Memory B cell (primary cell): ENCODE measurements around the gene TAPBPL.
"Not testable (repeated sequence)": the region's sequence is repeated elsewhere in the genome, so short reads cannot be mapped to it uniquely, and the experiment has no call there.

ENCODE experiments used
- ATAC-seq: fragments of 150-1000 bp; cut with Tn5 transposase; 2 replicates; pipeline ENCODE4 v1.10.0; 2021; ENCODE audit warnings: low read depth, mild to moderate bottlenecking, moderate library complexity
- DNase-seq, 2 donors: peaks; one replicate each; pipeline ENCODE4 v3.0.0; 2022; ENCODE audit warnings: low spot score in 2 of 2
- H3K27ac Mint-ChIP-seq: one replicate; pipeline ENCODE4 v1.8.0; 2022; ENCODE audit warnings: mild to moderate bottlenecking, moderate library complexity, mixed read lengths
- H3K27me3 Mint-ChIP-seq: one replicate; pipeline ENCODE4 v1.8.0; 2022; ENCODE audit warnings: mixed read lengths
- H3K36me3 Mint-ChIP-seq: one replicate; pipeline ENCODE4 v1.8.0; 2022; ENCODE audit warnings: mild to moderate bottlenecking, mixed read lengths
- H3K4me1 Mint-ChIP-seq: one replicate; pipeline ENCODE4 v1.8.0; 2022; ENCODE audit warnings: mixed read lengths
- H3K4me3 Mint-ChIP-seq: one replicate; pipeline ENCODE4 v1.8.0; 2022; ENCODE audit warnings: mild to moderate bottlenecking, moderate library complexity, mixed read lengths
- H3K9me3 Mint-ChIP-seq: one replicate; pipeline ENCODE4 v1.8.0; 2022; ENCODE audit warnings: mixed read lengths

The TAPBPL gene

DNA sequence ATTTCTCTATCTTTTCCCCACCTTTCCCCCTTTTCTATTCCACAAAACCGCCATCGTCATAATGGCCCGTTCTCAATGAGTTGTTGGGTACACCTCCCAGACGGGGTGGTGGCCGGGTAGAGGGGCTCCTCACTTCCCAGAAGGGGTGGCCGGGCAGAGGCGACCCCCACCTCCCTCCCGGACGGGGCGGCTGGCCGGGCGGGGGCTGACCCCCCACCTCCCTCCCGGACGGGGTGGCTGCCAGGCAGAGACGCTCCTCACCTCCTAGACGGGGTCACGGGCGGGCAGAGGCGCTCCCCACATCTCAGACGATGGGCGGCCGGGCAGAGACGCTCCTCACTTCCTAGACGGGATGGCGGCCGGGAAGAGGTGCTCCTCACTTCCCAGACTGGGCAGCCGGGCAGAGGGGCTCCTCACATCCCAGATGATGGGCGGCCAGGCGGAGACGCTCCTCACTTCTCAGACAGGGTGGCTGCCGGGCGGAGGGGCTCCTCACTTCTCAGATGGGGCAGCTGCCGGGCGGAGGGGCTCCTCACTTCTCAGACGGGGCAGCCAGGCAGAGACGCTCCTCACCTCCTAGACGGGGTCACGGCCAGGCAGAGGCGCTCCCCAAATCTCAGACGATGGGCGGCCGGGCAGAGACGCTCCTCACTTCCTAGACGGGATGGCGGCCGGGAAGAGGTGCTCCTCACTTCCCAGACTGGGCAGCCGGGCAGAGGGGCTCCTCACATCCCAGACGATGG is 23.6 kb downstream of the TAPBPL start:
- ATAC-seq, H3K9me3 Mint-ChIP-seq, H3K27me3 Mint-ChIP-seq, H3K4me1 Mint-ChIP-seq, DNase-seq, H3K27ac Mint-ChIP-seq, H3K4me3 Mint-ChIP-seq, H3K36me3 Mint-ChIP-seq: not testable (repeated sequence)

DNA sequence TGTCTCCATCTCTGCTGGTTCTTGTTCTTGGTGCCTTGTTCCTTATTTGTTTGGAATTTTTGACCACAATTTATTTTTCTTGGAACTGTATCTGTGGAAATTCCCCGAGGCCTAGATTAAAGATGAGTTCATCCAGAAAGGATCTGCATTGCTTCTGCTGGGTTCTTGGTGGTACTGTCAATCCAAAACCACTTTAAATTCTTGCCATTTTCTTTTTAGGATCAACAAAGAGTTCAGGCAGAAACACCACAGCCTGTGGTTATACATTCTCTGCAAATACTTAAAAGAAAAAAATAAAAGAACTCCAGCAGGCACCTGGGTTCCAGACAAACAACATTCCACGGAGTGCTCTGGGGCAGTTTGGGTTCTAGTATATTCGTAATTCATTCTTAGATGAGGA is 24.6 kb downstream of the TAPBPL start:
- Mint-ChIP-seq H3K36me3 (no peaks in the 10 kb centered on the region), H3K4me3 (no peak overlapping the region), H3K27me3 (no peaks in the 10 kb centered on the region), H3K27ac (no peak overlapping the region), H3K9me3 (no peaks in the 10 kb centered on the region), H3K4me1 (no peaks in the 10 kb centered on the region)
- DNase-seq = no peak
- no peak for ATAC-seq

DNA sequence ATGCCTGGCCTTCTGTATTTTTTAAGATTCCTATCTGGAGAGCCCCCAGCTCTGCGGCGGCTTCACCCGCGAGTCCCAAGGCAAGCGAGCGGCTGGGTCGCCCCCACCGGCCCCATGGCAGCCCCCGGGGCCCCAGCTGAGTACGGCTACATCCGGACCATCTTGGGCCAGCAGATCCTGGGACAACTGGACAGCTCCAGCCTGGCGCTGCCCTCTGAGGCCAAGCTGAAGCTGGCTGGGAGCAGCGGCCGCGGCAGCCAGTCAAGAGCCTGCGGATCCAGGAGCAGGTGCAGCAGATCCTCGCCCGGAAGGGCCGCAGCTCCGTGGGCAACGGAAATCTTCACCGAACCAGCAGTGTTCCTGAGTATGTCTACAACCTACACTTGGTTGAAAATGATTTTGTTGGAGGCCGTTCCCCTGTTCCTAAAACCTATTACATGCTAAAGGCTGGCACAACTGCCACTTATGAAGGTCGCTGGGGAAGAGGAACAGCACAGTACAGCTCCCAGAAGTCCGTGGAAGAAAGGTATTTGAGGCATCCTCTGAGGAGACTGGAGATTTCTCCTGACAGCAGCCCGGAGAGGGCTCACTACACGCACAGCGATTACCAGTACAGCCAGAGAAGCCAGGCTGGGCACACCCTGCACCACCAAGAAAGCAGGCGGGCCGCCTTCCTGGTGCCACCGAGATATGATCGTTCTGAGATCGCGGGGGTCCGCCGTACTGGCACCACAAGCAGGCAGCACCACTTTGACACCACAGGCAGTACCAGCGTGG is 25.9 kb downstream of the TAPBPL start:
- not testable (repeated sequence) for H3K9me3 Mint-ChIP-seq, H3K4me3 Mint-ChIP-seq, H3K4me1 Mint-ChIP-seq, H3K27me3 Mint-ChIP-seq, H3K27ac Mint-ChIP-seq, ATAC-seq, H3K36me3 Mint-ChIP-seq, DNase-seq

DNA sequence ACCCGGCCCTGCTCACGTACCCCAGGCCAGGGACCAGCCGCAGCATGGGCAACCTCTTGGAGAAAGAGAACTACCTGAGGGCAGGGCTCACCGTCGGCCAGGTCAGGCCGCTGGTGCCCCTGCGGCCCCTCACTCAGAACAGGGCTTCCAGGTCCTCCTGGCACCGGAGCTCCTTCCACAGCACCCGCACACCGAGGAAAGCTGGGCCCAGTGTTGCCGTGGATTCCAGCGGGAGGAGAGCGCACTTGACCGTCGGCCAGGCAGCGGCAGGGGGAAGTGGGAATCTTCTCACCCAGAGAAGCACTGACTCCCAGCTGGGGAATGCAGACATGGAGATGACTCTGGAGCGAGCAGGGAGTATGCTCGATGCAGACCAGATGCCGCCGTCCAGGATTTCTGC is 26.6 kb downstream of the TAPBPL start:
- no peaks in the 10 kb centered on the region for H3K4me1 Mint-ChIP-seq
- H3K9me3 Mint-ChIP-seq = no peaks in the 10 kb centered on the region
- DNase-seq = no peak
- H3K36me3 Mint-ChIP-seq = no peaks in the 10 kb centered on the region
- ATAC-seq = no peak
- no peak overlapping the region for H3K27ac Mint-ChIP-seq
- no peaks in the 10 kb centered on the region for H3K27me3 Mint-ChIP-seq
- H3K4me3 Mint-ChIP-seq = no peak overlapping the region

DNA sequence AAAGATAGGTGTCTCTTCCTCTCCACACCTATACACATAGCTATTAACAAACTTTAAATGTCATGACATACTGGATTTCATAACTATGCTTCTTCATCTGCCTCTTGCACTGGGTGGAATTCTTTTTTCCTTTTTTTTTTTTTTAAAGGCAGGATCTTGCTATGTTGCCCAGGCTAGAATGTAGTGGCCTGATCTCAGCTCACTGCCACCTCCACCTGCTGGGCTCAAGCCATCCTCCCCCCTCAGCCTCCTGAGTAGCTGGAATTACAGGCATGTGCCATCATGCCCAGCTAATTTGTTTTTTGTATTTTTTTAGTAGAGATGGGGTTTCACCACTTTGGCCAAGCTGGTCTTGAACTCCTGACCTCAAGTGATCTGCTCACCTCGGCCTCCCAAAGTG is 36.4 kb downstream of the TAPBPL start:
- DNase-seq = no peak
- ATAC-seq = no peak
- no peak overlapping the region for H3K4me3 Mint-ChIP-seq
- H3K9me3 Mint-ChIP-seq = no peaks in the 10 kb centered on the region
- H3K27ac Mint-ChIP-seq = no peak overlapping the region
- peaks cover 9% of the 10 kb centered on the region for H3K36me3 Mint-ChIP-seq
- H3K27me3 Mint-ChIP-seq = no peaks in the 10 kb centered on the region
- no peaks in the 10 kb centered on the region for H3K4me1 Mint-ChIP-seq

DNA sequence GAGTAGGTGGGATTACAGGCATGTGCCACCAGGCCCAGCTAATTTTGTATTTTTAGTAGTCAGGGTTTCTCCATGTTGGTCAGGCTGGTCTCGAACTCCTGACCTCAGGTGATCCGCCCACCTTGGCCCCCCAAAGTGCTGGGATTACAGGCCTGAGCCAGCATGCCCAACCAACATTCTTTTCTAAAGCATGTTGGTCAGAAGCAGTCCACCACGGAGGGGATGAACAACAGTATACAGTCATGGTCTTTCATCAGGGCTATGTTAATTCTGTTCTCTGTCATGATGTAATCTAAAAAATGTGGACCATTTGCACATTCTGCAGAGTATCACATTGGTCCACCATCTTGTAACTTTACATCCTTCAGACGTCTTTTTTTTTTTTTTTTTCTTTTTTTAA is 37.6 kb downstream of the TAPBPL start:
- H3K27me3 Mint-ChIP-seq = no peaks in the 10 kb centered on the region
- peaks cover 9% of the 10 kb centered on the region for H3K36me3 Mint-ChIP-seq
- H3K4me1 Mint-ChIP-seq = peaks cover 3% of the 10 kb centered on the region
- no peak overlapping the region for H3K27ac Mint-ChIP-seq
- no peaks in the 10 kb centered on the region for H3K9me3 Mint-ChIP-seq
- no peak for ATAC-seq
- H3K4me3 Mint-ChIP-seq = no peak overlapping the region
- DNase-seq = no peak

DNA sequence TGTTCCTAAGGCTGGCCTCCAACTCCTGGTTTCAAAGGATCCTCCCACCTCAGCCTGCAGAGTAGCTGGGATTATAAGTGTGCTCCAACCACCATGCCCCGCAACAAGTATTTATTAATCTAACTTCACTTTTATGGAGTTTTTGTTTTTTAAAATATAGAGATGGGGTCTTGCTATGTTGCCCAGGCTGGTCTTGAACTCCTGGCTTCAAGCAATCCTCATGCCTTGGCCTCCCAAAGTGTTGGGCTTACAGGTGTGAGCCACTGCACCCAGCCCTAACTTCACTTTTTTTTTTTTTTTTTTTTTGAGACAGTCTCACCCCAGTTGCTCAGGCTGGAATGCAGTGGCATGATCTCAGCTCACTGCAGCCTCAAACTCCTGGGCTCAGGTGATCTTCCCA is 38.8 kb downstream of the TAPBPL start:
- H3K27me3 Mint-ChIP-seq, H3K36me3 Mint-ChIP-seq, DNase-seq, ATAC-seq, H3K4me3 Mint-ChIP-seq, H3K9me3 Mint-ChIP-seq, H3K27ac Mint-ChIP-seq: not testable (repeated sequence)
- H3K4me1 Mint-ChIP-seq = peaks cover 12% of the 10 kb centered on the region

DNA sequence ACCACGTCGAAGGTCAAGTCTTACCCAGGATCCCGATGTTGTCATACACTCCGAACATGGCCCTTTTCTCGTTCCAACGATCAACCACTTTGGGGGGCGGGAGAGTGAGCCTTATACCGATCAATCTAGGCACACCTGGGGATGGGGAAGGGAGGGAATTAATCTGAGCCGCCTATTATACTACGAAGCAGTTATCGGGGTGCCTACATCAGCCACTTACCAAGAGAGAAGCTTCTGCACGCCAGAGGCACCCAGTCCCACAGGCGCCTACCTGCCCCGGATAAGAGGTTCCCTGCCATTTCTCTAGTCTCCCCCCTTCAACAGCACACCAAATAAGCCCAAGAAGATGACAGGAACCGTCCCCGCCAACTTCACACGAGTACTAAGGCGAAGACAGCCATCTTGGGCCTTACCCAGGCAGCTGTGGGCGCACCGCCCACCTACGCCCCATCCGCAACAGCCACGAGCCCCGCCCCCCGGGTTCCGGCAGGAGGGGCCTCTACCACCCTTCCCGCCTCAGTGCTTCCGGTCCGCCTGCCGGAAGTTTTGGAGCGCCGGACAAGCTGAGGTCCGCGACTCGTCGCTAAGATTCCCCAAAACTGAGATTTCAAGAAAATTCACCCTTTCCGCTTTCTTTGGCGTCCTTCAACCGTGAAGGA is 41.1 kb downstream of the TAPBPL start, which contains the start of gene MRPL51:
Gene MRPL51, minus strand, starts transcription at position 425 of the 659 bp plus-strand sequence. Its CDS starts 126 bp downstream, at position 299.
- peaks cover 14% of the 10 kb centered on the region for H3K4me1 Mint-ChIP-seq
- ATAC-seq = peak; percentile 79
- peak within 1 kb of the TSS; percentile 97 for H3K4me3 Mint-ChIP-seq
- peak; percentile 82 to 96 for DNase-seq
- no peaks in the 10 kb centered on the region for H3K9me3 Mint-ChIP-seq
- H3K27me3 Mint-ChIP-seq = no peaks in the 10 kb centered on the region
- H3K27ac Mint-ChIP-seq = peak within 1 kb of the TSS; percentile 98
- H3K36me3 Mint-ChIP-seq = peaks cover 11% of the 10 kb centered on the region

DNA sequence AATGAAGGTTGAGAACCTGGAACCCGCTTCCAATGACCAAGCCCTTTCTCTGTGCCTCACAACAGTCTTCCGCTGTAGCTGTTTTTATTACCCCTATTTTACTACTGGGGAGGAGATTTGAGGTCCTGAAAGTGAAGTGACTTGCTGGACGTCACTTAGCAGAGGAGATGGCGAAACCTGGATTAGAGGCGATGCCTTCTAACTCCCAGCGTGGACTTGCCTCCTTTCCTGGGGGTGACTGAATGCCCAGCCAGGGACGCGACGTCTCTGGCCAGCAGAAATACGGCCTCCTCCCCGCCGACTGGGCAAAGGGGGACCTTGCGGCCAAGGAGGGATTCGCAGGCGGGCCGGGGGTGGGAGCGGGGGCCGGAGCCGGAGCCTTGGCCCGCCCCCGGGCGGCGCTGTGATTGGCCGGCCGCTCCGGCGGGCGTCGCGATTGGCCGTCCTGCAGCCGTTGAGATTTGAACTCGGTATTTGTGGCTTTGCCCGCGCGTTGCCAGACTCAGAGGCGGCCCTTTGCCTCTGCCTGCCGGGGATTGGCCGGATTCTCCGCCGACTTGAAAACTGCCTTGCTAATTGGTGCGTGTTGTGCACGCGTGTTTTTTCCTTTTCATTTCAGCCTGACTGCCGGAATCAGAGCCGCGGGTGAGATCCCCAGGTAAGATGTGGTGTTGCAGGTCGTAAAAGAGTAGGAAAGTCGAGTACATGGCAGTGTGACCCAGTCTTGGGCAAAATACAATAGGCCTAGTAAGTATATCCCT is 41.8 kb downstream of the TAPBPL start, which contains the start of gene NCAPD2:
Gene NCAPD2, plus strand, starts transcription at position 606 of the 761 bp plus-strand sequence. CDS start 997 bp downstream, outside the sequence.
- DNase-seq = peak; percentile 76 to 91
- H3K27ac Mint-ChIP-seq = peak within 1 kb of the TSS; percentile 98
- peak; percentile 82 for ATAC-seq
- no peaks in the 10 kb centered on the region for H3K9me3 Mint-ChIP-seq
- H3K4me1 Mint-ChIP-seq = peaks cover 14% of the 10 kb centered on the region
- H3K27me3 Mint-ChIP-seq = no peaks in the 10 kb centered on the region
- H3K36me3 Mint-ChIP-seq = peaks cover 11% of the 10 kb centered on the region
- peak within 1 kb of the TSS; percentile 97 for H3K4me3 Mint-ChIP-seq

DNA sequence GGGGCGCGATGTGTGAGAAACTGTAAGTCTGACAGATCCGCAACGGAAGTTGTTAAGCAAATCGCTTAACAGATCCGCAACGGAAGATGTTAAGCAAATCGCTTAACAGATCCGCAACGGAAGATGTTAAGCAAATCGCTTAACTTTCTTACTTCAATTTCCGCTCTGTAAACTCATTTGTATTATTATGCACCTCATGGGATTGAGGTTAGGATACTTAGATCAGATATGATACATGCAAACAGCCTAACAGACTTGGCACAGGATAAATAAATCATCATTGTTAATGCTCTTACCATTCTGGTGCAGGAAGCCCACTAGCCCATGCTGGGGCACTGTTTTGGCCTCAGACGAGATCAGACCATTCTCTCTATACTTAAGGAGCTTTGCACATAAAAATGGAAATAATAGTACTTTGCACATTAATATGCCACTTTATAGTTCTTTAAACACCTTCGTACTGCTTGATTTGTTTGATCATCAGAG is 42.5 kb downstream of the TAPBPL start:
- Mint-ChIP-seq H3K27me3 (no peaks in the 10 kb centered on the region), H3K36me3 (peaks cover 13% of the 10 kb centered on the region)

DNA sequence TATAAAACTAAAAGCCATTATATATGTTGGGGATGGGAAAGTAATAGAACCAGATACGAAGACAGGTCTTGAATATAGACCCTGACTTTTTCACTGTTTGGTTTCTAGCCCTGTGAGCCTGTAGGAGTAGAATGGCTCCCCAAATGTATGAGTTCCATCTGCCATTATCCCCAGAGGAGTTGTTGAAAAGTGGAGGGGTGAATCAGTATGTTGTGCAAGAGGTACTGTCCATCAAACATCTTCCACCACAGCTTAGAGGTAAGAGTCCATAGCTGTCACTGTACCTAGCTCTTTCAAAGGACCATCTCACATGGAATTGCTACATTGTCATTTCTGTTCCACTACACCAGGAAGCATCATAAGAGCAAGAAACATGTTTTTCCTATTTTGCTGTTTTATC is 43.1 kb downstream of the TAPBPL start:
- DNase-seq = no peak
- Mint-ChIP-seq H3K9me3 (no peaks in the 10 kb centered on the region), H3K4me1 (peaks cover 14% of the 10 kb centered on the region), H3K4me3 (peak overlapping the region; percentile 97), H3K27me3 (no peaks in the 10 kb centered on the region), H3K27ac (no peak overlapping the region), H3K36me3 (peaks cover 13% of the 10 kb centered on the region)
- ATAC-seq = no peak

More for the DNA sequence above, 42.5 kb downstream of the TAPBPL start:
- H3K27ac Mint-ChIP-seq = peak overlapping the region; percentile 98
- ATAC-seq (no peak), DNase-seq (no peak)
- peak overlapping the region; percentile 97 for H3K4me3 Mint-ChIP-seq
- H3K4me1 Mint-ChIP-seq = peaks cover 14% of the 10 kb centered on the region
- H3K9me3 Mint-ChIP-seq = no peaks in the 10 kb centered on the region

DNA sequence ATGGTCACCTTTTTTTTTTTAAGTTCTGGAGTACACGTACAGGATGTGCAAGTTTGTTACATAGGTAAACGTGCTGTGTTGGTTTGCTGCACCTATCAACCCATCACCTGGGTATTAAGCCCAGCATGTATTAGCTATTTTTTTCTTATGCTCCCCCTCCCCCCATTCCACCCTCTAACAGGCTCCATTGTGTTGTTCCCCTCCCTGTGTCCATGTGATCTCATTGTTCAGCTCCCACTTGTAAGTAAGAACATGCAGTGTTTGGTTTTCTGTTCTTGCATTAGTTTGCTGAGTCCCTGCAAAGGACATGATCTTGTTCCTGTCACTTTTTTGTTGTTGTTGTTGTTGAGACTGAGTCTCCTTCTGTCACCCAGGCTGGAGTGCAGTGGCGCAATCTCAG is 45.4 kb downstream of the TAPBPL start:
- H3K27me3 Mint-ChIP-seq, H3K9me3 Mint-ChIP-seq, H3K27ac Mint-ChIP-seq, ATAC-seq, H3K4me3 Mint-ChIP-seq, DNase-seq, H3K36me3 Mint-ChIP-seq: not testable (repeated sequence)
- H3K4me1 Mint-ChIP-seq = peaks cover 14% of the 10 kb centered on the region

DNA sequence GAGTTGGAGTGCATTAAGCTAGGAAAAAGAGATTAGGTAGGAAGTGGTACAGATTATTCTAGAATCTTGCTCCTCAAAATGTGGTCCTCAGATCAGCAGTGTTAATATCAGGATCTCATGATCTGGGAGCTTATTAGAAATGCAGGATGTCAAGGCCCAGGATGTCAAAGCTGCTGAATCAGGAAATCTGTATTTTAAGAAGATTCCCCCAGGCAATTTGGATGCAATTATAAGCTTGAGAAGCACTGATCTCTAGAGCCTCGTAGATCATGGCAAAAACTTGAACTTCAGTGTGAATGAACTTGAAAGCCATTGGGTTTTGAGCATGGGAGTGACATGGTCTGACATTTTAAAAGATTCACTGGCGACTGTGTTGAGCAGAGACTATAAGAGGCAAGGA is 48.6 kb downstream of the TAPBPL start:
- H3K36me3 Mint-ChIP-seq = peaks cover 5% of the 10 kb centered on the region
- H3K9me3 Mint-ChIP-seq = no peaks in the 10 kb centered on the region
- no peaks in the 10 kb centered on the region for H3K27me3 Mint-ChIP-seq
- no peak overlapping the region for H3K4me3 Mint-ChIP-seq
- H3K27ac Mint-ChIP-seq = no peak overlapping the region
- H3K4me1 Mint-ChIP-seq = peaks cover 2% of the 10 kb centered on the region
- ATAC-seq (no peak), DNase-seq (no peak)
